Esophagus squamous epithelium (tissue), 4 donors: ENCODE data around the gene MOV10L1.

Experiments
- POLR2A ChIP-seq, 4 donors: fragments of 450-650 bp; IDR thresholded peaks; one replicate each; pipeline ENCODE4 v1.6.1; 2017; ENCODE audit warnings: antibody characterized with exemption in 4 of 4, mild to moderate bottlenecking in 4 of 4, moderate library complexity in 3 of 4
- TF ChIP-seq, protein P1 (sequence below), 6 experiments: fragments of 450-650 bp in 4 of 6; fragments of 200-600 bp in 2 of 6; sonication (generic) in 2 of 6; IDR thresholded peaks; one replicate each; pipeline ENCODE4 v1.5.1; 2016 to 2019; ENCODE audit warnings: antibody characterized with exemption in 6 of 6, mild to moderate bottlenecking in 4 of 6, moderate library complexity in 4 of 6

GRCh38 chr22:50119169-50119767 is 29.5 kb downstream of the MOV10L1 start:
- TF ChIP-seq, protein P1, sequence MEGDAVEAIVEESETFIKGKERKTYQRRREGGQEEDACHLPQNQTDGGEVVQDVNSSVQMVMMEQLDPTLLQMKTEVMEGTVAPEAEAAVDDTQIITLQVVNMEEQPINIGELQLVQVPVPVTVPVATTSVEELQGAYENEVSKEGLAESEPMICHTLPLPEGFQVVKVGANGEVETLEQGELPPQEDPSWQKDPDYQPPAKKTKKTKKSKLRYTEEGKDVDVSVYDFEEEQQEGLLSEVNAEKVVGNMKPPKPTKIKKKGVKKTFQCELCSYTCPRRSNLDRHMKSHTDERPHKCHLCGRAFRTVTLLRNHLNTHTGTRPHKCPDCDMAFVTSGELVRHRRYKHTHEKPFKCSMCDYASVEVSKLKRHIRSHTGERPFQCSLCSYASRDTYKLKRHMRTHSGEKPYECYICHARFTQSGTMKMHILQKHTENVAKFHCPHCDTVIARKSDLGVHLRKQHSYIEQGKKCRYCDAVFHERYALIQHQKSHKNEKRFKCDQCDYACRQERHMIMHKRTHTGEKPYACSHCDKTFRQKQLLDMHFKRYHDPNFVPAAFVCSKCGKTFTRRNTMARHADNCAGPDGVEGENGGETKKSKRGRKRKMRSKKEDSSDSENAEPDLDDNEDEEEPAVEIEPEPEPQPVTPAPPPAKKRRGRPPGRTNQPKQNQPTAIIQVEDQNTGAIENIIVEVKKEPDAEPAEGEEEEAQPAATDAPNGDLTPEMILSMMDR (IDR thresholded peaks at IDR 0.05): no peak
- TF ChIP-seq POLR2A (IDR thresholded peaks at IDR 0.05): no peak
